Hepatocyte (in vitro differentiated cells): ENCODE results near the gene NPFF. TPM values are rescaled to one million over a fixed set of nuclear protein-coding genes. Genes with fewer than 3 reads are reported as not detected.

Source experiments
- DNase-seq: peaks from one replicate; pipeline ENCODE4 v3.0.0-alpha.2; 2016; ENCODE audit warnings: low spot score
- H2AFZ ChIP-seq: fragments of 200-600 bp; sonication (generic); 2 replicates; pipeline ENCODE4 v1.6.0; 2016; ENCODE audit warnings: antibody characterized with exemption, mild to moderate bottlenecking
- H3K27ac ChIP-seq: fragments of 200-600 bp; sonication (generic); 2 replicates; pipeline ENCODE4 v1.5.1; 2016; ENCODE audit warnings: mild to moderate bottlenecking
- H3K27me3 ChIP-seq: fragments of 200-600 bp; sonication (generic); 2 replicates; pipeline ENCODE4 v1.6.1; 2016
- H3K36me3 ChIP-seq: fragments of 200-600 bp; sonication (generic); replicated peaks from 2 replicates; pipeline ENCODE4 v1.5.1; 2016; ENCODE audit warnings: low read depth; ENCODE audit not compliant: insufficient read depth
- H3K4me1 ChIP-seq: fragments of 200-600 bp; sonication (generic); 2 replicates; pipeline ENCODE4 v1.5.1; 2016; ENCODE audit warnings: mild to moderate bottlenecking, moderate library complexity; ENCODE audit not compliant: insufficient read depth
- H3K4me2 ChIP-seq: fragments of 200-600 bp; sonication (generic); 2 replicates; pipeline ENCODE4 v1.6.0; 2016
- H3K4me3 ChIP-seq: fragments of 200-600 bp; sonication (generic); 2 replicates; pipeline ENCODE4 v1.5.1; 2016; ENCODE audit warnings: mild to moderate bottlenecking
- H3K79me2 ChIP-seq: fragments of 200-600 bp; sonication (generic); 2 replicates; pipeline ENCODE4 v1.6.0; 2017; ENCODE audit warnings: mild to moderate bottlenecking
- H3K9me2 ChIP-seq: fragments of 200-600 bp; sonication (generic); replicated peaks from 2 replicates; pipeline ENCODE4 v1.6.0; 2017; ENCODE audit warnings: mild to moderate bottlenecking; ENCODE audit not compliant: insufficient read depth
- H3K9me3 ChIP-seq: fragments of 200-600 bp; sonication (generic); 2 replicates; pipeline ENCODE4 v1.5.1; 2016; ENCODE audit warnings: low read depth, mild to moderate bottlenecking
- H4K20me1 ChIP-seq: fragments of 200-600 bp; sonication (generic); 2 replicates; pipeline ENCODE4 v1.6.0; 2016; ENCODE audit warnings: mild to moderate bottlenecking; ENCODE audit not compliant: insufficient read depth, poor library complexity, severe bottlenecking
- EZH2 ChIP-seq: fragments of 200-600 bp; sonication (generic); IDR thresholded peaks from 2 replicates; pipeline ENCODE4 v1.6.1; 2016; ENCODE audit warnings: antibody characterized with exemption, mild to moderate bottlenecking, borderline replicate concordance
- EZH2phosphoT487 ChIP-seq: fragments of 200-600 bp; sonication (generic); IDR thresholded peaks from one replicate; pipeline ENCODE4 v1.6.1; 2018; ENCODE audit warnings: antibody characterized with exemption, mild to moderate bottlenecking, low read depth, moderate library complexity; ENCODE audit not compliant: unreplicated experiment, severe bottlenecking
- WGBS: methylation state at CpG from one replicate; pipeline ENCODE4 v1.1.6; 2016; ENCODE audit warnings: low lambda C conversion rate; ENCODE audit errors: missing lambda C conversion rate; 5-methylcytosine and 5-hydroxymethylcytosine counted together
- polyA plus RNA-seq: library from polyadenylated mRNA; unstranded; fragments of >200 nt; fragmentation: Nextera tagmentation; extraction: Ambion mirVana; gene quantifications from 2 replicates; pipeline ENCODE4 v1.2.1, GENCODE V29; 2016
- total RNA-seq: library from RNA; depleted of rRNA; stranded (reverse); fragments of >200 nt; gene quantifications from 2 replicates; pipeline ENCODE4 v1.2.3, GENCODE V29; 2014
- TF ChIP-seq, protein P1 (sequence below): fragments of 200-600 bp; sonication (generic); IDR thresholded peaks from 2 replicates; pipeline ENCODE4 v1.5.1; 2016; ENCODE audit warnings: antibody characterized with exemption, mild to moderate bottlenecking; ENCODE audit not compliant: poor library complexity

The NPFF gene
- total and polyA plus RNA-seq, 2 experiments from 2014 or later: 0.77 TPM; not detected in 1

DNA sequence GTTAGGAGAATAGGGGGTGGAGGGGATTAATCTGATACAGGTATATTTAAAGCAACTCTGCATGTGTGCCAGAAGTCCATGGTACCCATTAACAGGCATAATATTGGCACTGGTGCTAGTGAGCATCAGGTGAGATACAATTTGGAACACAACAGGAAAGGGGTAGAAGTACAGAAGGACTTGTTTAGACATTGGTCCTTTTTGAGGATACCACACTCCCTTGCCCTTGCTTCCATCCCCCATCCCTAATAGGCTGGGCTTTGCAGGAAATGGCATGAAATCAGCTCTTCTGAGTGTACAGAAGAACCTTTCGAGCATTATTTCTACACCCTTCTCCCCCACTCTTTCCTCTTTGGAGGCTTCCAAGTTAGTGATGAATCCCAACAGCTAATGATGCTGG, 39.0 kb downstream of the NPFF start:
- H3K27me3 ChIP-seq: no peaks in the 10 kb centered on the region
- peaks cover 97% of the 10 kb centered on the region for H3K79me2 ChIP-seq
- no peak for TF ChIP-seq EZH2phosphoT487
- TF ChIP-seq EZH2: no peak
- TF ChIP-seq, protein P1, sequence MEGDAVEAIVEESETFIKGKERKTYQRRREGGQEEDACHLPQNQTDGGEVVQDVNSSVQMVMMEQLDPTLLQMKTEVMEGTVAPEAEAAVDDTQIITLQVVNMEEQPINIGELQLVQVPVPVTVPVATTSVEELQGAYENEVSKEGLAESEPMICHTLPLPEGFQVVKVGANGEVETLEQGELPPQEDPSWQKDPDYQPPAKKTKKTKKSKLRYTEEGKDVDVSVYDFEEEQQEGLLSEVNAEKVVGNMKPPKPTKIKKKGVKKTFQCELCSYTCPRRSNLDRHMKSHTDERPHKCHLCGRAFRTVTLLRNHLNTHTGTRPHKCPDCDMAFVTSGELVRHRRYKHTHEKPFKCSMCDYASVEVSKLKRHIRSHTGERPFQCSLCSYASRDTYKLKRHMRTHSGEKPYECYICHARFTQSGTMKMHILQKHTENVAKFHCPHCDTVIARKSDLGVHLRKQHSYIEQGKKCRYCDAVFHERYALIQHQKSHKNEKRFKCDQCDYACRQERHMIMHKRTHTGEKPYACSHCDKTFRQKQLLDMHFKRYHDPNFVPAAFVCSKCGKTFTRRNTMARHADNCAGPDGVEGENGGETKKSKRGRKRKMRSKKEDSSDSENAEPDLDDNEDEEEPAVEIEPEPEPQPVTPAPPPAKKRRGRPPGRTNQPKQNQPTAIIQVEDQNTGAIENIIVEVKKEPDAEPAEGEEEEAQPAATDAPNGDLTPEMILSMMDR: no peak
- no peak for DNase-seq
- peaks cover 83% of the 10 kb centered on the region for H4K20me1 ChIP-seq
- H3K4me3 ChIP-seq: no peak overlapping the region
- H3K9me3 ChIP-seq: no peaks in the 10 kb centered on the region
- H3K27ac ChIP-seq: no peak overlapping the region
- no peak overlapping the region for H2AFZ ChIP-seq
- H3K9me2 ChIP-seq: no peaks in the 10 kb centered on the region
- no peak overlapping the region for H3K4me2 ChIP-seq
- WGBS: 92% methylated on average over 1 of the region's 1 CpG
- no peaks in the 10 kb centered on the region for H3K4me1 ChIP-seq
- no peaks in the 10 kb centered on the region for H3K36me3 ChIP-seq

DNA sequence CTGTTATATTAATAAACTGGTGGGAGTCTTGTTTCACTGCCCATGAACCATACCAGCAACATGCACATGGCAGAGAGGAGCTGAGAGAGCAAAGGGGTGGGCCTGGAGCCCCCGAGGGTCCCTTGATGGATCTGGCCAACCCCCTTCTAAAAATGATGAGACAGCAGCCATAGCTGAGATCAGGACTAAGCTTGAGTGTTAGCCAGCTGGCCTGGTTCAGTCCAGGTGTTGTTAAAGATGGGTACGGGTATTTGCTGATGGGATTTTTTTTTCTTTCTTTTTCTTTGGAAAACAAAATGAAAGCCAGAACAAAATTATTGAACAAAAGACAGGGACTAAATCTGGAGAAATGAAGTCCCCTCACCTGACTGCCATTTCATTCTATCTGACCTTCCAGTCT, 39.4 kb downstream of the NPFF start:
- H3K27ac ChIP-seq: no peak overlapping the region
- DNase-seq: no peak
- no peaks in the 10 kb centered on the region for H3K27me3 ChIP-seq
- peaks cover 83% of the 10 kb centered on the region for H4K20me1 ChIP-seq
- 88% methylated on average over 2 of the region's 2 CpGs for WGBS
- no peaks in the 10 kb centered on the region for H3K36me3 ChIP-seq
- no peak overlapping the region for H2AFZ ChIP-seq
- H3K9me3 ChIP-seq: no peaks in the 10 kb centered on the region
- no peak for TF ChIP-seq EZH2phosphoT487
- TF ChIP-seq, protein P1: no peak
- no peak for TF ChIP-seq EZH2
- no peaks in the 10 kb centered on the region for H3K4me1 ChIP-seq
- no peaks in the 10 kb centered on the region for H3K9me2 ChIP-seq
- peaks cover 97% of the 10 kb centered on the region for H3K79me2 ChIP-seq
- no peak overlapping the region for H3K4me3 ChIP-seq
- H3K4me2 ChIP-seq: no peak overlapping the region

DNA sequence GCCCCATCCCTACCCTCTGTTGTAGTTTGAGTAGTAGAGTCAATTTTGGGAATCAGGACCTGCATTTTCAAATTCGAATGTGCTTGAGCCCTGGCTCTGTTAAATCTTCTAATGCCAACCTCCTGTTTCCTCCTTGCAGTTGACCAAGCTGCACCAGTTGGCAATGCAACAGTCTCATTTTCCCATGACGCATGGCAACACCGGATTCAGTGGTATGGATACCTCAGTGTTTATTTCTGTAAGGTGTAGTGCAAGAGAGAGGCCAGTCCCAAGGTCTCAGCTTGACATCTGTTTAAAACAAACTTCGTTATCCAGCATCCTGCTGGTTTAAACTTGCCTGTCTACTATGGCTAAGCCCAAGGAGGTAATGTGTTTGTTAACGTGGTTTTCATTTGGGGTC, 40.2 kb downstream of the NPFF start:
- H3K9me2 ChIP-seq: no peaks in the 10 kb centered on the region
- H3K9me3 ChIP-seq: no peaks in the 10 kb centered on the region
- H4K20me1 ChIP-seq: peaks cover 83% of the 10 kb centered on the region
- no peak overlapping the region for H3K27ac ChIP-seq
- no peak overlapping the region for H3K4me3 ChIP-seq
- H3K4me1 ChIP-seq: no peaks in the 10 kb centered on the region
- no peaks in the 10 kb centered on the region for H3K36me3 ChIP-seq
- no peak for DNase-seq
- WGBS: 83% methylated on average over 5 of the region's 5 CpGs
- H3K4me2 ChIP-seq: no peak overlapping the region
- H2AFZ ChIP-seq: no peak overlapping the region
- no peak for TF ChIP-seq EZH2phosphoT487
- TF ChIP-seq EZH2: no peak
- H3K79me2 ChIP-seq: peaks cover 97% of the 10 kb centered on the region
- H3K27me3 ChIP-seq: no peaks in the 10 kb centered on the region

DNA sequence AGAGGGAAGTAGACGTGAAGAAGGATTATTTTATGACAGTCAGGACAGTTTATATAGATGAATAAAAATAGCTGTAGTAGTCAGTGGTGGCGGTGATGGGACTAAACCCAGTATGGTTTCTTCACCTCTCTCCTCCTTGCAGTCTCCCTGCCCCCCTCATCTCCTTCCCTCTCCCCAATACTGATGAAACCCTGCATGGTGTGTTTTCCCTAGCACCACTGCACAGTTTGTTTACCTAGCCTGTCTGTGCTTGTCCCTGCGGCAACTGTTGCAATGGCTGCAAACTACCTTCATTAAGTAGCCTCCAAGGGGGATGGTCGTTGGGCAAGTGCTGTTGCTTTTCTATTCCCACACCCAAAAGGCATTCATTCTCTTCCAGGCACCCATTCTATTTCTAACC, 40.6 kb downstream of the NPFF start:
- TF ChIP-seq EZH2phosphoT487: no peak
- TF ChIP-seq, protein P1: no peak
- TF ChIP-seq EZH2: no peak
- Histone ChIP-seq H3K27me3 (no peaks in the 10 kb centered on the region), H3K9me2 (no peaks in the 10 kb centered on the region), H3K9me3 (no peaks in the 10 kb centered on the region), H3K4me3 (no peak overlapping the region), H3K79me2 (peaks cover 97% of the 10 kb centered on the region), H3K36me3 (no peaks in the 10 kb centered on the region), H3K4me2 (no peak overlapping the region), H2AFZ (no peak overlapping the region), H3K4me1 (no peaks in the 10 kb centered on the region), H4K20me1 (peaks cover 83% of the 10 kb centered on the region), H3K27ac (no peak overlapping the region)
- 85% methylated on average over 4 of the region's 4 CpGs for WGBS
- DNase-seq: no peak
